Suprapubic skin (tissue), 4 donors: ENCODE data around the gene UVRAG. TPM values are rescaled to one million over a fixed set of nuclear protein-coding genes. Genes with fewer than 3 reads are reported as not detected.

Experiments used
- DNase-seq, 2 donors: peaks; one replicate each; pipeline ENCODE4 v3.0.0-alpha.2; 2019; ENCODE audit warnings: low spot score in 2 of 2
- H3K27ac ChIP-seq: fragments of 200-600 bp; sonication (generic); one replicate; pipeline ENCODE4 v1.5.1; 2019
- H3K27me3 ChIP-seq: fragments of 200-600 bp; sonication (generic); one replicate; pipeline ENCODE4 v1.5.1; 2019
- H3K36me3 ChIP-seq: fragments of 200-600 bp; sonication (generic); one replicate; pipeline ENCODE4 v1.5.1; 2019
- H3K4me1 ChIP-seq: fragments of 200-600 bp; sonication (generic); one replicate; pipeline ENCODE4 v1.5.1; 2019
- H3K4me3 ChIP-seq: fragments of 200-600 bp; sonication (generic); one replicate; pipeline ENCODE4 v1.5.1; 2019; ENCODE audit warnings: mild to moderate bottlenecking
- H3K9me3 ChIP-seq: fragments of 200-600 bp; sonication (generic); one replicate; pipeline ENCODE4 v1.5.1; 2019
- CTCF ChIP-seq, 2 donors: fragments of 200-600 bp in 1 of 2; fragments of 450-650 bp in 1 of 2; sonication (generic) in 1 of 2; IDR thresholded peaks; one replicate each; pipeline ENCODE4 v1.5.1; 2016 to 2019; ENCODE audit warnings: antibody characterized with exemption in 2 of 2, mild to moderate bottlenecking in 1 of 2, moderate library complexity in 1 of 2
- EP300 ChIP-seq: sonication (generic); formaldehyde crosslinking; IDR thresholded peaks from one replicate; pipeline ENCODE4 v1.6.1; 2017; ENCODE audit warnings: antibody characterized with exemption
- POLR2A ChIP-seq, 2 donors: fragments of 450-650 bp; IDR thresholded peaks; one replicate each; pipeline ENCODE4 v1.6.1; 2017; ENCODE audit warnings: antibody characterized with exemption in 2 of 2, mild to moderate bottlenecking in 2 of 2, moderate library complexity in 2 of 2
- POLR2AphosphoS5 ChIP-seq, 3 donors: sonication (generic); formaldehyde crosslinking; IDR thresholded peaks; one replicate each; pipeline ENCODE4 v1.6.1; 2017; ENCODE audit warnings: antibody characterized with exemption in 3 of 3
- WGBS: methylation state at CpG from one replicate; pipeline ENCODE4 v1.1.5; 2018; 5-methylcytosine and 5-hydroxymethylcytosine counted together
- total RNA-seq, 4 donors: library from RNA; depleted of rRNA; stranded (reverse); fragments of >200 nt; gene quantifications; one replicate each; pipeline ENCODE4 v1.1.0, GENCODE V29; 2016

UVRAG gene
- total RNA-seq, 4 donors from 2014 or later, result 17.5 to 30.0 (median 22.1) TPM

- H3K36me3 ChIP-seq, result peaks cover 1% of the 10 kb centered on the region
Observed at GRCh38 chr11:76148231-76148630, 333.2 kb downstream of the UVRAG start.

GRCh38 chr11:76148941-76149613 is 334.1 kb downstream of the UVRAG start:
- Histone ChIP-seq H3K27me3 (no peaks in the 10 kb centered on the region), H3K4me1 (peaks cover 10% of the 10 kb centered on the region), H3K27ac (no peak overlapping the region), H3K4me3 (no peak overlapping the region), H3K36me3 (no peaks in the 10 kb centered on the region), H3K9me3 (no peaks in the 10 kb centered on the region)
- no peak for TF ChIP-seq POLR2A (IDR thresholded peaks at IDR 0.05)
- no peak for TF ChIP-seq EP300
- no peak for TF ChIP-seq POLR2AphosphoS5 (IDR thresholded peaks at IDR 0.05)
- no peak for TF ChIP-seq CTCF (IDR thresholded peaks at IDR 0.05)
- no peak for DNase-seq
- 89% methylated on average over 16 of the region's 17 CpGs for WGBS

More at GRCh38 chr11:76148231-76148630, 333.2 kb downstream of the UVRAG start:
- no peak overlapping the region for H3K4me3 ChIP-seq
- TF ChIP-seq POLR2AphosphoS5 (IDR thresholded peaks at IDR 0.05) (no peak), EP300 (no peak), CTCF (IDR thresholded peaks at IDR 0.05) (no peak), POLR2A (IDR thresholded peaks at IDR 0.05) (no peak)
- DNase-seq, result no peak
- no peaks in the 10 kb centered on the region for H3K27me3 ChIP-seq
- H3K9me3 ChIP-seq, result no peaks in the 10 kb centered on the region
- 98% methylated on average over 6 of the region's 6 CpGs for WGBS
- H3K4me1 ChIP-seq, result peaks cover 10% of the 10 kb centered on the region
- H3K27ac ChIP-seq, result no peak overlapping the region

GRCh38 chr11:76149713-76150112 is 334.7 kb downstream of the UVRAG start:
- 95% methylated on average over 6 of the region's 6 CpGs for WGBS
- no peak for DNase-seq
- TF ChIP-seq POLR2AphosphoS5 (IDR thresholded peaks at IDR 0.05) (no peak), POLR2A (IDR thresholded peaks at IDR 0.05) (no peak), CTCF (IDR thresholded peaks at IDR 0.05) (no peak), EP300 (no peak)

GRCh38 chr11:76150141-76150540 is 335.1 kb downstream of the UVRAG start:
- no peak for TF ChIP-seq POLR2AphosphoS5 (IDR thresholded peaks at IDR 0.05)
- TF ChIP-seq EP300, result no peak
- TF ChIP-seq CTCF (IDR thresholded peaks at IDR 0.05), result no peak
- TF ChIP-seq POLR2A (IDR thresholded peaks at IDR 0.05), result no peak
- Histone ChIP-seq H3K27ac (no peak overlapping the region), H3K4me3 (no peak overlapping the region), H3K36me3 (no peaks in the 10 kb centered on the region), H3K9me3 (no peaks in the 10 kb centered on the region), H3K4me1 (peaks cover 10% of the 10 kb centered on the region), H3K27me3 (no peaks in the 10 kb centered on the region)
- no peak for DNase-seq
- 98% methylated on average over 4 of the region's 4 CpGs for WGBS

More at GRCh38 chr11:76149713-76150112, 334.7 kb downstream of the UVRAG start:
- H3K4me1 ChIP-seq, result peaks cover 10% of the 10 kb centered on the region
- H3K27ac ChIP-seq, result no peak overlapping the region
- H3K27me3 ChIP-seq, result no peaks in the 10 kb centered on the region
- H3K36me3 ChIP-seq, result no peaks in the 10 kb centered on the region
- no peak overlapping the region for H3K4me3 ChIP-seq
- H3K9me3 ChIP-seq, result no peaks in the 10 kb centered on the region

- TF ChIP-seq CTCF (IDR thresholded peaks at IDR 0.05), result no peak
- no peak for TF ChIP-seq POLR2A (IDR thresholded peaks at IDR 0.05)
- TF ChIP-seq EP300, result no peak
- no peak for TF ChIP-seq POLR2AphosphoS5 (IDR thresholded peaks at IDR 0.05)
- WGBS, result 49% methylated on average over 5 of the region's 5 CpGs
- peak overlapping the region; percentile 36 for H3K4me3 ChIP-seq
- H3K4me1 ChIP-seq, result peaks cover 10% of the 10 kb centered on the region
- no peaks in the 10 kb centered on the region for H3K9me3 ChIP-seq
- no peak overlapping the region for H3K27ac ChIP-seq
- H3K27me3 ChIP-seq, result no peaks in the 10 kb centered on the region
- no peaks in the 10 kb centered on the region for H3K36me3 ChIP-seq
- DNase-seq, result peak in 1 of 2 donors; percentile 49
Observed at GRCh38 chr11:76151556-76152085, 336.6 kb downstream of the UVRAG start.
